Measurements from ENCODE around the gene TLR5.
A peak's percentile ranks its signal among the peaks of the same experiment; 100 is the strongest.
"Not testable (repeated sequence)": the region's sequence is repeated elsewhere in the genome, so short reads cannot be mapped to it uniquely, and the experiment has no call there.

Gene TLR5, protein sequence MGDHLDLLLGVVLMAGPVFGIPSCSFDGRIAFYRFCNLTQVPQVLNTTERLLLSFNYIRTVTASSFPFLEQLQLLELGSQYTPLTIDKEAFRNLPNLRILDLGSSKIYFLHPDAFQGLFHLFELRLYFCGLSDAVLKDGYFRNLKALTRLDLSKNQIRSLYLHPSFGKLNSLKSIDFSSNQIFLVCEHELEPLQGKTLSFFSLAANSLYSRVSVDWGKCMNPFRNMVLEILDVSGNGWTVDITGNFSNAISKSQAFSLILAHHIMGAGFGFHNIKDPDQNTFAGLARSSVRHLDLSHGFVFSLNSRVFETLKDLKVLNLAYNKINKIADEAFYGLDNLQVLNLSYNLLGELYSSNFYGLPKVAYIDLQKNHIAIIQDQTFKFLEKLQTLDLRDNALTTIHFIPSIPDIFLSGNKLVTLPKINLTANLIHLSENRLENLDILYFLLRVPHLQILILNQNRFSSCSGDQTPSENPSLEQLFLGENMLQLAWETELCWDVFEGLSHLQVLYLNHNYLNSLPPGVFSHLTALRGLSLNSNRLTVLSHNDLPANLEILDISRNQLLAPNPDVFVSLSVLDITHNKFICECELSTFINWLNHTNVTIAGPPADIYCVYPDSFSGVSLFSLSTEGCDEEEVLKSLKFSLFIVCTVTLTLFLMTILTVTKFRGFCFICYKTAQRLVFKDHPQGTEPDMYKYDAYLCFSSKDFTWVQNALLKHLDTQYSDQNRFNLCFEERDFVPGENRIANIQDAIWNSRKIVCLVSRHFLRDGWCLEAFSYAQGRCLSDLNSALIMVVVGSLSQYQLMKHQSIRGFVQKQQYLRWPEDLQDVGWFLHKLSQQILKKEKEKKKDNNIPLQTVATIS

GRCh38 chr1:223142795-223143536 lies at the start of gene TLR5:
Gene TLR5 (minus strand): TSS chr1:223143248. CDS start chr1:223113031, 30,217 bp downstream.
- peak; percentile 96 for DNase-seq

DNA sequence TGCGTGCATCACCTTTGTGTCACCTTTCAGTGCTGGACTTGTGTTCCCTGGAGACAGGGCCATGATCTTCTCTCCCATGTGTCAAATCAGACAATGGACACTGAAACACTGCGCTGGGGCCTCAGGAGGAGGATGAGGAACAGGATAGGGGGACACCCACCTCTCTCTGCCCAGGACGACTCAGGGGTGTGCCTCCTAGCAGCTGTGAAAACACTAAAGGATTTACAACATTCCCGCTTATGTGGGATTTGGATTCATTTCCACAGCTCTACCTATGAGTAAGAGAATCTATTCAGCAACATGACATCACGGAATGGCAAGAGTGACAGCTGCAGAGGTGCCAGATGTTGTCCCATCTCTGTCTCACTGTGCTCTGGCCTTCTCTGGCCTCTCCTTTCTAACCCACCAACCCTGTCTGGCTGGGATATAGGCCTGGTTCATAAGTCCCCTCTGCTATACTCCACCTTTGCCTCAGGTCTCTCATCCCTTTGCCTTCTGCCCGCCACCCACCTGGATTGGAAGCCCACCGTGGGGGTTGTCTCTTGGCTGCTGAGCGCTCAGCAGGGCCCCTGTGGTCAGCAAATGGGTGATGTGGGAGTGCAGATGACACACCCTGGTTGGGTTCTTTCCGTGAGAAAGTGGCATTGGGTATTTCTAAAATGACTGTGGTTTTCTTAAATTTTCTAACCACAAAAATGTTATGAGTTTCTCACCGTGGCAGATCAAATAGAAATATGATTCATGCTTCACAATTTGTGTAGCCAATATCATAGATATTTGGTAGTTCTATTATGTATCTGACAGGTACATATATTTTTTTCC lies 47.1 kb upstream of the TLR5 start:
- peak; percentile 83 for DNase-seq

DNA sequence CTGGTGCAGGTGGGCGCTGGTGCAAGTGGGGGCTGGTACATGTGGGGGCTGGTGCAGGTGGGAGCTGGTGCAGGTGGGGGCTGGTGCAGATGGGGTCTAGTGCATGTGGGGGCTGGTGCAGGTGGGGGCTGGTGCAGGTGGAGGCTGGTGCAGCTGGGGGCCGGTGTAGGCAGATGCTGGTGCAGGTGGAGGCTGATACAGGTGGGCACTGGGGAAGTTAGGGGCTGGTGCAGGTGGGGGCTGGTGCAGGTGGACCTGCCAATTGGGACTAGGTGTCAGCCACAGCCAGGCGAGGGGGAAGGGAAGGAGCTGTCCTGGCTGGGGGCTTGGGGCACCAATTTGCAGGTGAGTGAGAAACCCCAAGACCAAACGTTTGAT lies 46.5 kb upstream of the TLR5 start:
- no peak for DNase-seq

GRCh38 chr1:223188618-223189356 lies 45.7 kb upstream of the TLR5 start:
- DNase-seq, result no peak

GRCh38 chr1:223186800-223187199 lies 43.8 kb upstream of the TLR5 start:
- DNase-seq, result no peak

GRCh38 chr1:223183268-223183862 lies 40.3 kb upstream of the TLR5 start:
- no peak for DNase-seq

DNA sequence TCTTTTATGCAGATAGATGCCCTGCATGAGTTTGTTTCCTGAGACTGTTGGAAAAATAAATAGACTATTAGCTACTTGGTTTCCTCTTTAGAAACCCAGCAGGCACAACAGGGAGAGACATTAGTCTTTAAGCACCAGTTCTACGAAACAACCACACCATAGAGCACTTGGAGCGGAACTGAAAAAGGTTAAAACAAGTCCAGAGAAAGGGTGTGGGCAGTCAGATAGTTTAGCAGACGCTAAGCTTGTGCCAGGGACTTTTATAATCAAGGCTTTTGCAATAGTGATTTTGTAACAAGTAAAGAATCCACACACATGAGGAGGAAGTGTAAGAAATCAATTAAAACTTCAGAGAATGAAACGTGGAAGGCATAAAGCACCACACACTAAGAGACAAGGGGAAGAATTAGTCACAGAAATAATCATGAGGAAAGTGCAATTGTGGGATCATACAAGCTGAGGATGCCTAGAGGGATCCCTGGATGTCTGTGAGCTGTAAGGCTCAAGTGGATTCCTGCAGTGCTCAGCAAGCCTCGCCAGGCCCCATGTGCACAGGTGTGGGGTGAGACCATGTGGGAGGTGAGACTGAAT lies 37.8 kb upstream of the TLR5 start:
- no peak for DNase-seq

GRCh38 chr1:223179786-223180185 lies 36.7 kb upstream of the TLR5 start:
- DNase-seq, result no peak

DNA sequence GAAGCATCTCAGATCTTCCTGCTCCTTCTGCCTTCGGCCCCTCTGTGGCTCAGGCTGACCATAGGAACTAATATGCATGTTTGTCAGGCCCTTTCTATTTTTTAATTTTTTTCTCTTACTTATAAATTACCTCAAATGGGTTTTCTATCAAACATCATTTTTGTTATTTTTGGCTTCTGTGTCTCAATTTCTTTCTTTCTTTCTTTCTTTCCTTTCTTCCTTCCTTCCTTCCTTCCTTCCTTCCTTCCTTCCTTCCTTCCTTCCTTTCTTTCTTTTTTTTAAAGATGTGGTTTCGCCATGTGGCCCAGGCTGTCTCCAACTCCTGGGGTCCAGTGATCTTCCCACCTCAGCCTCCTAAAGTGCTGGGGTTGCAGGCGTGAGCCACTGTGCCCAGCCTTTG lies 36.2 kb upstream of the TLR5 start:
- no peak for DNase-seq

DNA sequence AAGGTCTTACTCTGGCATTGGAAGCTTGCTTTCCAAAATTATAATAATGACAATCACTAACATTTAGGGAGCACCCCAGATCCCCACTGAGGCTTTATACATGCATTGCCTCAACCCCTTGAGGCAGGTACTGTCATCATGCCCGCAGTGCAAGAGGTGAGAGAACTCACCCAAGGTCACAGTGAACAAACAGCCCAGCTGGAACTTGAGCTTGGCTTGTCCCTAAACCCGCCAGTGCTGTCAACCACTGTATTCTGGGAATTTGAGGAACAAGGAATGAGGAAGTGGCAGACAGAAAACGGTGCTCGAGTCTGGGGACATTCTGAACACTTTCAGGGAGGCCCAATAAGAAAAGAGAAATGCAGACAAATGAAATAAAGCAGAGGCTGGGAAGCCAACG lies 34.6 kb upstream of the TLR5 start:
- DNase-seq, result no peak

DNA sequence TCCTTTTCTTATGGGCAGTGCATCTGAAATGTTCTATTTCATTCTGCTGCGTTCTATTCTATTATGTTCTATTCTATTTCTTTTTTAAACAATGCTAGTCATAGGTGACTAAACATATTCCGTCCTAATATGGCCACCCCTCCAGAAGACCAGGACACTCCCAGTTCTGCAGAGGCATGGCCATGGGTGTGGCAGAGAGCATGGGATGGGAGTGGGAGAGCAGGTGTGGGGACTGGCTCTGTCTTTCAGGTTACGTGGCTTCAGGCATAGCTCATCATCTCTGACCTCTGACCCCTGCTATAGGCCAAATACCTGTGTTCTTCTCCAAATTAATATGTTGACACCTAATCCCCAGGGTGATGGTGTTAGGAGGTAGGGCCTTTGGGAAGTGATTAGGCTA lies 33.4 kb upstream of the TLR5 start:
- DNase-seq, result no peak

GRCh38 chr1:223175633-223176032 lies 32.6 kb upstream of the TLR5 start:
- no peak for DNase-seq

- no peak for DNase-seq
Observed at GRCh38 chr1:223175032-223175431, 32.0 kb upstream of the TLR5 start.

- DNase-seq, result not testable (repeated sequence)
Observed at GRCh38 chr1:223169458-223169857, 26.4 kb upstream of the TLR5 start.

DNA sequence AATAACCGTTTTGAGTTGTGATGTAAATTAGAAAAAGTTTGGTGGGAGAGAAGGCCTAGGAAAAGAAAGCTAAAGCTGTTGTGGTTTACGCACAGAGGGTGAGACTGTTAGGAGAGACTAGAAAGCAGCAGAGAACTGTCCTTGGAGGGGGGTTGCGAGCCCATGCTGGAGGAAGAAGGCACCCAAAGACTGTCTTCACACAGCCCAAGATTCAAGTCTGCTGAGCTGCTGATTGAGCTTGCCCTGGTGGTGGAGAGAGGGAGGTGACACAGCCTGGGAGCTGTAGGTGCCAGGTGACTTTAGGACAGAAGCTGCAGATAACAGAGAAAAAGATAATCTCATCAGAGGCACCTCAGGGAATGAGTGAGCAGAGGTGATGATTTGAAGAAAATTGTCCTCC lies 18.3 kb upstream of the TLR5 start:
- no peak for DNase-seq

DNA sequence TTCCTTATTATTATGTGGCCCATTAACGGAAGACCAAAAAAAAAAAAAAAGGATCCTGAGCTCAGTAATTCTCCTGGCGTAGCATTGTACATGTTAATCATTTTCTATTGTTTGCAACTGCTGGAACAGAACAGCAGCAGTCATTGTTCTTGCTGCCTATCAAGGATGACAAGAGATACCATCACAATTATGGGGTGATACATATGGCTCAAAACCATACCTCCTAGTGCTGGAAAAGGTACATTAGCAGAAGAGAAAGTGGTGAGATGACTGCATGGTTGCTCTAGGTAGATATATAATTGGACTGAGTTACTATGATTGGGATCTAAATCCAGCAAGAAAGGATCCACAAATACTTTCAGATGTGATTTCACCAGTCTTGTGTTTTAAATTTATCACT lies 13.3 kb upstream of the TLR5 start:
- DNase-seq, result no peak

GRCh38 chr1:223155153-223155552 lies 12.1 kb upstream of the TLR5 start:
- DNase-seq, result no peak

DNA sequence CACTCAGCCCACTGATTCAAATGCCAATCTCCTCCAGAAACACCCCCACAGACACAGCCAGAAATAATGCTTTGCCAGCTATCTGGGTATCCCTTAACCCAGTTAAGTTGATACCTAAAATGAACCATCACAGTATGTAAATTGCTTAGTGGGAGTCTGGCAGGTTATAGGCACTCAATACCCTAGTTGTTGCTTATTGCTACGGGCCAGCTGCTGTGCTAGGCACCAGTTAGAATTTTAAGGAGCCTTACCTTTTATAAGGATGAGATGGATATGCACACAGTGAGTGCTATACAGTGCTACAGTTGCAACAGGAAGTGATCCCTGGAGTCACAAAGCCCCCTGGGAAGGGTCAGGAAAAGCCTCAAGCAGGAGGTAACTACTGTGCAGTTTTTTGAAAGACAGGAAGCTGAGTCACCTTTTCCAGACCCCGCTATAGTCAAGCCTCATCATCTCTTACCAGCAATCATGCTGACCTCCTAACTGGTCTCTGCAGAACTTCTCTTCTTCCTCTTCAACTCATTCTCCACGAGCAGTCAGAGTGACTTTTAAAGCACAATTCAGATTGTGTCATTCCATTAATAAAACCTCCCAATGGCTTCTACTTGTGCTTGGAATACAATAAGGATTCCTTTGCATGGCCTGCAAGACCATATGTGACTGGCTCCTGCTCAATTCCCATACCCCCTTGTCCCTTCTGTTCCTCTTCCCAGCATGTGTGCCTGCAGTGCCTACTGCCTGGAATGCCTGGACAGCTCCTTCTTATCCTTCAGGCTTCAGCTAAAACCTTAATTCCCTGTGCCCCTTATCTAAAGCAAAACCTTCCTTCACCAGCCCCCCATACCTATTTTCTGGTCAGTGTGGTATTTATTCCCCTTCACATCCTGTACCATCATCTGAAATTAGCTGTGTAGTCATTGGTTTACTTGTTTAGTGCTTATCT lies 10.4 kb upstream of the TLR5 start:
- no peak for DNase-seq

GRCh38 chr1:223152399-223152798 lies 9.4 kb upstream of the TLR5 start:
- DNase-seq, result no peak

GRCh38 chr1:223150443-223150842 lies 7.4 kb upstream of the TLR5 start:
- DNase-seq, result no peak
